ENCODE results near the gene NTRK2. TPM values are rescaled to one million over a fixed set of nuclear protein-coding genes. Genes with fewer than 3 reads are reported as not detected.

NTRK2 gene
- total and polyA plus RNA-seq, 10 of the 15 experiments (the other 5 are each of a cell fraction or from before 2014, with no cell fraction given) = 0.42 to 4.6 (median 0.65) TPM

DNA sequence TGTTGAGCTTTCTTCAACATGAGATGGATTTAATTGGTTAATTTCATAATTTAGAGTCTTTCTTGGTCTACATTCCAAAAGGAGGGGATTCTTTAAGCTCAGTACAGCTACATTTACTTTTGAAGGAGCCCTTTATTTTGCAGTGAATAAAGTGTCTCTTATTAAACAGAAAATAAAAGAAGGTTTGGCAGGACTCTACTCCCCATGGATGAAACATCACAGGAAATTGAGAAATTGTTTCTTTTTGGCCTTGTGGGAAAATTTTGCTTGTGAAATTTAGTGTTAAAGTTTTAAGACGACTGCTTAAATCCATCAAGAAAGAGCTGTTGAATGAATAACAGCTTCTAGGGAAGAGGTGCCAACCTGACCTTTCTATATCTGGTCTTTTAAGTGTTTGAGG is 187.7 kb downstream of the NTRK2 start:
- FAIRE-seq = no peak
- CTCF ChIA-PET = interaction anchor here (1.0 kb wide), 1 partner anchor 94 kb away, joined by 3 read pairs; no protein-coding TSS in a partner anchor
- H3K4me1 ChIP-seq (ENCODE audit: control insufficient read depth, insufficient read depth, low read length) = no peaks in the 10 kb centered on the region
- no peaks in the 10 kb centered on the region for H4K20me1 ChIP-seq (ENCODE audit: control insufficient read depth, insufficient read depth)
- no peak overlapping the region for H3K4me3 ChIP-seq
- H2AFZ ChIP-seq (ENCODE audit: control insufficient read depth, low read depth, low read length) = no peak overlapping the region
- H3K27ac ChIP-seq (ENCODE audit: control insufficient read depth, insufficient read depth) = no peak overlapping the region
- no TSS peak for BruUV-seq (replicated peaks)
- H3K79me2 ChIP-seq (ENCODE audit: control insufficient read depth, insufficient read depth, low read length) = no peaks in the 10 kb centered on the region
- no peaks in the 10 kb centered on the region for H3K36me3 ChIP-seq (ENCODE audit: control insufficient read depth in 2 of 2, insufficient read depth in 2 of 2, low read length in 1 of 2)
- no peaks in the 10 kb centered on the region for H3K27me3 ChIP-seq (replicated peaks in 1 of 2; ENCODE audit: control insufficient read depth in 2 of 2, insufficient read depth in 2 of 2, low read length in 1 of 2)
- POLR2A ChIA-PET = interaction anchor here (0.6 kb wide), 1 partner anchor 391 kb away, joined by 3 read pairs; no protein-coding TSS in a partner anchor
- no peaks in the 10 kb centered on the region for H3K9me3 ChIP-seq (replicated peaks; ENCODE audit: control insufficient read depth, insufficient read depth, low read length)
- no peak overlapping the region for H3K4me2 ChIP-seq (ENCODE audit: control insufficient read depth, insufficient read depth)
- 0% methylated on average over 1 of the region's 1 CpG for WGBS (ENCODE audit: insufficient coverage, insufficient replicate concordance, low lambda C conversion rate, missing lambda C conversion rate)
- SMC1A ChIA-PET (ENCODE audit: uncharacterized antibody, unreplicated experiment) = interaction anchor here (0.7 to 1.4 kb wide), 5 partner anchors 10 to 203 kb away, joined by 3 to 4 read pairs (median 3); no protein-coding TSS in a partner anchor
- ATAC-seq = no peak
- RAD21 ChIA-PET (ENCODE audit: unreplicated experiment) = no interaction called here
- DNase-seq (ENCODE audit: low read depth, low spot score) = no peak
- intact Hi-C loops (cut with micrococcal nuclease; ENCODE audit: unreplicated experiment) (no loop called here), in situ Hi-C loops (cut with MboI) (no loop called here)
- no peak overlapping the region for H3K9ac ChIP-seq (ENCODE audit: control insufficient read depth, insufficient read depth, low read length)
- TF ChIP-seq, protein P1, sequence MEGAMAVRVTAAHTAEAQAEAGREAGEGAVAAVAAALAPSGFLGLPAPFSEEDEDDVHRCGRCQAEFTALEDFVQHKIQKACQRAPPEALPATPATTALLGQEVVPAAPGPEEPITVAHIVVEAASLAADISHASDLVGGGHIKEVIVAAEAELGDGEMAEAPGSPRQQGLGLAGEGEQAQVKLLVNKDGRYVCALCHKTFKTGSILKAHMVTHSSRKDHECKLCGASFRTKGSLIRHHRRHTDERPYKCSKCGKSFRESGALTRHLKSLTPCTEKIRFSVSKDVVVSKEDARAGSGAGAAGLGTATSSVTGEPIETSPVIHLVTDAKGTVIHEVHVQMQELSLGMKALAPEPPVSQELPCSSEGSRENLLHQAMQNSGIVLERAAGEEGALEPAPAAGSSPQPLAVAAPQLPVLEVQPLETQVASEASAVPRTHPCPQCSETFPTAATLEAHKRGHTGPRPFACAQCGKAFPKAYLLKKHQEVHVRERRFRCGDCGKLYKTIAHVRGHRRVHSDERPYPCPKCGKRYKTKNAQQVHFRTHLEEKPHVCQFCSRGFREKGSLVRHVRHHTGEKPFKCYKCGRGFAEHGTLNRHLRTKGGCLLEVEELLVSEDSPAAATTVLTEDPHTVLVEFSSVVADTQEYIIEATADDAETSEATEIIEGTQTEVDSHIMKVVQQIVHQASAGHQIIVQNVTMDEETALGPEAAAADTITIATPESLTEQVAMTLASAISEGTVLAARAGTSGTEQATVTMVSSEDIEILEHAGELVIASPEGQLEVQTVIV (IDR thresholded peaks at IDR 0.05; ENCODE audit: borderline replicate concordance, partially characterized antibody) = no peak
- TF ChIP-seq EGR1 (IDR thresholded peaks at IDR 0.05; ENCODE audit: borderline replicate concordance in 1 of 2, low read depth in 2 of 2, low read length in 2 of 2) = no peak
- TF ChIP-seq YBX1 (IDR thresholded peaks at IDR 0.05) = no peak
- TF ChIP-seq ZBTB4 (CRISPR knock-in tag; IDR thresholded peaks at IDR 0.05) = no peak
- TF ChIP-seq, protein P2, sequence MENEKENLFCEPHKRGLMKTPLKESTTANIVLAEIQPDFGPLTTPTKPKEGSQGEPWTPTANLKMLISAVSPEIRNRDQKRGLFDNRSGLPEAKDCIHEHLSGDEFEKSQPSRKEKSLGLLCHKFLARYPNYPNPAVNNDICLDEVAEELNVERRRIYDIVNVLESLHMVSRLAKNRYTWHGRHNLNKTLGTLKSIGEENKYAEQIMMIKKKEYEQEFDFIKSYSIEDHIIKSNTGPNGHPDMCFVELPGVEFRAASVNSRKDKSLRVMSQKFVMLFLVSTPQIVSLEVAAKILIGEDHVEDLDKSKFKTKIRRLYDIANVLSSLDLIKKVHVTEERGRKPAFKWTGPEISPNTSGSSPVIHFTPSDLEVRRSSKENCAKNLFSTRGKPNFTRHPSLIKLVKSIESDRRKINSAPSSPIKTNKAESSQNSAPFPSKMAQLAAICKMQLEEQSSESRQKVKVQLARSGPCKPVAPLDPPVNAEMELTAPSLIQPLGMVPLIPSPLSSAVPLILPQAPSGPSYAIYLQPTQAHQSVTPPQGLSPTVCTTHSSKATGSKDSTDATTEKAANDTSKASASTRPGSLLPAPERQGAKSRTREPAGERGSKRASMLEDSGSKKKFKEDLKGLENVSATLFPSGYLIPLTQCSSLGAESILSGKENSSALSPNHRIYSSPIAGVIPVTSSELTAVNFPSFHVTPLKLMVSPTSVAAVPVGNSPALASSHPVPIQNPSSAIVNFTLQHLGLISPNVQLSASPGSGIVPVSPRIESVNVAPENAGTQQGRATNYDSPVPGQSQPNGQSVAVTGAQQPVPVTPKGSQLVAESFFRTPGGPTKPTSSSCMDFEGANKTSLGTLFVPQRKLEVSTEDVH (IDR thresholded peaks at IDR 0.05; ENCODE audit: low read depth, partially characterized antibody) = no peak
- no peak for TF ChIP-seq HSF1 (IDR thresholded peaks at IDR 0.05; ENCODE audit: low read depth, low read length)
- no peak for TF ChIP-seq GATAD2B (conservative IDR thresholded peaks at IDR 0.05; ENCODE audit: low read depth)
- no peak for TF ChIP-seq SREBF1 (IDR thresholded peaks at IDR 0.05; ENCODE audit: low read length)
- TF ChIP-seq, protein P3, sequence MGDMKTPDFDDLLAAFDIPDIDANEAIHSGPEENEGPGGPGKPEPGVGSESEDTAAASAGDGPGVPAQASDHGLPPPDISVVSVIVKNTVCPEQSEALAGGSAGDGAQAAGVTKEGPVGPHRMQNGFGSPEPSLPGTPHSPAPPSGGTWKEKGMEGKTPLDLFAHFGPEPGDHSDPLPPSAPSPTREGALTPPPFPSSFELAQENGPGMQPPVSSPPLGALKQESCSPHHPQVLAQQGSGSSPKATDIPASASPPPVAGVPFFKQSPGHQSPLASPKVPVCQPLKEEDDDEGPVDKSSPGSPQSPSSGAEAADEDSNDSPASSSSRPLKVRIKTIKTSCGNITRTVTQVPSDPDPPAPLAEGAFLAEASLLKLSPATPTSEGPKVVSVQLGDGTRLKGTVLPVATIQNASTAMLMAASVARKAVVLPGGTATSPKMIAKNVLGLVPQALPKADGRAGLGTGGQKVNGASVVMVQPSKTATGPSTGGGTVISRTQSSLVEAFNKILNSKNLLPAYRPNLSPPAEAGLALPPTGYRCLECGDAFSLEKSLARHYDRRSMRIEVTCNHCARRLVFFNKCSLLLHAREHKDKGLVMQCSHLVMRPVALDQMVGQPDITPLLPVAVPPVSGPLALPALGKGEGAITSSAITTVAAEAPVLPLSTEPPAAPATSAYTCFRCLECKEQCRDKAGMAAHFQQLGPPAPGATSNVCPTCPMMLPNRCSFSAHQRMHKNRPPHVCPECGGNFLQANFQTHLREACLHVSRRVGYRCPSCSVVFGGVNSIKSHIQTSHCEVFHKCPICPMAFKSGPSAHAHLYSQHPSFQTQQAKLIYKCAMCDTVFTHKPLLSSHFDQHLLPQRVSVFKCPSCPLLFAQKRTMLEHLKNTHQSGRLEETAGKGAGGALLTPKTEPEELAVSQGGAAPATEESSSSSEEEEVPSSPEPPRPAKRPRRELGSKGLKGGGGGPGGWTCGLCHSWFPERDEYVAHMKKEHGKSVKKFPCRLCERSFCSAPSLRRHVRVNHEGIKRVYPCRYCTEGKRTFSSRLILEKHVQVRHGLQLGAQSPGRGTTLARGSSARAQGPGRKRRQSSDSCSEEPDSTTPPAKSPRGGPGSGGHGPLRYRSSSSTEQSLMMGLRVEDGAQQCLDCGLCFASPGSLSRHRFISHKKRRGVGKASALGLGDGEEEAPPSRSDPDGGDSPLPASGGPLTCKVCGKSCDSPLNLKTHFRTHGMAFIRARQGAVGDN (IDR thresholded peaks at IDR 0.05) = no peak
